Body of pancreas (tissue), 4 donors: Measurements from ENCODE around the gene RAPGEF5.

Experiments
- POLR2A ChIP-seq, 3 donors: fragments of 450-650 bp; IDR thresholded peaks; one replicate each; pipeline ENCODE4 v1.6.1; 2016; ENCODE audit warnings: antibody characterized with exemption in 3 of 3, mild to moderate bottlenecking in 2 of 3
- TF ChIP-seq, protein P1 (sequence below), 7 experiments: fragments of 450-650 bp in 4 of 7; fragments of 200-600 bp in 3 of 7; sonication (generic) in 3 of 7; IDR thresholded peaks; one replicate each; pipeline ENCODE4 v1.5.1; 2016 to 2019; ENCODE audit warnings: antibody characterized with exemption in 7 of 7

DNA sequence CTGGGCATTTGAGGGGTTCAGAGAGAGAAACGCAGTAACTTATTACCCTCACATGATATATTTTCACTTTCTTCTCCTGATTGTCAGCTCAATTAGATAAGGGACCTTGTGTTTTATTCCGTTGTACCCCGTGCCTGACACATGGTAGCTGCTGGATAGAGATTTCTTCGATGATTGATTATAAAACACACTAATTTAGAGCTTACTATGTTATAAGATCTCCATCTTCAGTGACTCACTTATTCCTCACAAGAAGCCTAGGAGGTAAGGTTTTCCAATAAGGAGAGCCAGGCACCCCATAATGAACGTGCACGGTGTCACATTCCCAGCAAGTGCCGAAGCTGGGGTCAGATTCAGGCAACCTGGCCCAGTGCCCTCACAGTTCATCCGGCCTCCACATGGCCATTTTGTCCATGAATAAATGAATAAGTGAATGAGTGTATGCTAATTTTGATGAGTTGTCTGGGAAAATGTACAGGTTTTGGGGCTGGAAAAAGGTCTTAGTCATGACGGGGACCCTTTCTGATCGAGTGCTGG, 273.2 kb downstream of the RAPGEF5 start:
- TF ChIP-seq POLR2A (IDR thresholded peaks at IDR 0.05), result no peak
- TF ChIP-seq, protein P1, sequence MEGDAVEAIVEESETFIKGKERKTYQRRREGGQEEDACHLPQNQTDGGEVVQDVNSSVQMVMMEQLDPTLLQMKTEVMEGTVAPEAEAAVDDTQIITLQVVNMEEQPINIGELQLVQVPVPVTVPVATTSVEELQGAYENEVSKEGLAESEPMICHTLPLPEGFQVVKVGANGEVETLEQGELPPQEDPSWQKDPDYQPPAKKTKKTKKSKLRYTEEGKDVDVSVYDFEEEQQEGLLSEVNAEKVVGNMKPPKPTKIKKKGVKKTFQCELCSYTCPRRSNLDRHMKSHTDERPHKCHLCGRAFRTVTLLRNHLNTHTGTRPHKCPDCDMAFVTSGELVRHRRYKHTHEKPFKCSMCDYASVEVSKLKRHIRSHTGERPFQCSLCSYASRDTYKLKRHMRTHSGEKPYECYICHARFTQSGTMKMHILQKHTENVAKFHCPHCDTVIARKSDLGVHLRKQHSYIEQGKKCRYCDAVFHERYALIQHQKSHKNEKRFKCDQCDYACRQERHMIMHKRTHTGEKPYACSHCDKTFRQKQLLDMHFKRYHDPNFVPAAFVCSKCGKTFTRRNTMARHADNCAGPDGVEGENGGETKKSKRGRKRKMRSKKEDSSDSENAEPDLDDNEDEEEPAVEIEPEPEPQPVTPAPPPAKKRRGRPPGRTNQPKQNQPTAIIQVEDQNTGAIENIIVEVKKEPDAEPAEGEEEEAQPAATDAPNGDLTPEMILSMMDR (IDR thresholded peaks at IDR 0.05), result no peak
